Panc1 (cell line): ENCODE measurements around the gene MOSMO. TPM values are rescaled to one million over a fixed set of nuclear protein-coding genes. Genes with fewer than 3 reads are reported as not detected.
A peak's percentile ranks its signal among the peaks of the same experiment; 100 is the strongest.

Experiments used
- ATAC-seq: fragments of 200-7000 bp; cut with Tn5 transposase; 2 replicates; pipeline ENCODE4 v1.9.1; 2020; ENCODE audit warnings: mild to moderate bottlenecking, moderate library complexity
- BruUV-seq: library from RNA; stranded (reverse); fragments of 400-500 nt; replicated peaks from 2 replicates; lab custom pipeline; 2021; lab: Mats Ljungman, UMichigan
- CTCF ChIA-PET: fragments of 300-600 bp; sonication (Branson Sonifier 250); formaldehyde crosslinking; loops from one replicate; lab custom pipeline; 2022; ENCODE audit warnings: antibody characterized with exemption; lab: Charles Lee
- POLR2A ChIA-PET: fragments of 300-600 bp; sonication (Branson Sonifier 250); formaldehyde crosslinking; loops from one replicate; lab custom pipeline; 2022; ENCODE audit warnings: antibody characterized with exemption; lab: Charles Lee
- DNase-seq: peaks from one replicate; pipeline ENCODE4 v3.0.0-alpha.2; 2010; ENCODE audit warnings: low read depth, low spot score
- H3K27ac ChIP-seq: 2 replicates; pipeline ENCODE4 v1.5.1; 2011; ENCODE audit warnings: mild to moderate bottlenecking, low read length, inconsistent platforms
- H3K27me3 ChIP-seq: fragments of 200-500 bp; sonication (Bioruptor generic); 2 replicates; pipeline ENCODE4 v1.6.0; 2014; ENCODE audit warnings: low read length, inconsistent platforms; ENCODE audit not compliant: control insufficient read depth, insufficient read depth
- H3K36me3 ChIP-seq: fragments of 200-500 bp; sonication (Bioruptor generic); 2 replicates; pipeline ENCODE4 v1.5.1; 2014; ENCODE audit warnings: inconsistent platforms, mild to moderate bottlenecking, low read length, moderate library complexity; ENCODE audit not compliant: control insufficient read depth, insufficient read depth
- H3K4me1 ChIP-seq: 2 replicates; pipeline ENCODE4 v1.5.1; 2011; ENCODE audit warnings: inconsistent platforms, mild to moderate bottlenecking, low read length, moderate library complexity; ENCODE audit not compliant: control insufficient read depth, insufficient read depth
- H3K4me3 ChIP-seq, 2 experiments: 2 replicates each; pipeline ENCODE4 v1.5.1; 2011 to 2012; ENCODE audit warnings: low read depth in 2 of 2, low read length in 2 of 2, mild to moderate bottlenecking in 2 of 2, inconsistent platforms in 1 of 2, moderate library complexity in 1 of 2
- H3K9me3 ChIP-seq: fragments of 200-500 bp; sonication (Bioruptor generic); 2 replicates; pipeline ENCODE4 v1.5.1; 2014; ENCODE audit warnings: low read depth, mild to moderate bottlenecking, inconsistent platforms, low read length, moderate library complexity; ENCODE audit not compliant: control insufficient read depth, insufficient read depth
- POLR2AphosphoS5 ChIP-seq: IDR thresholded peaks from 2 replicates; pipeline ENCODE4 v1.6.1; 2012; ENCODE audit warnings: mild to moderate bottlenecking, low read depth, low read length, moderate library complexity
- SIN3A ChIP-seq: IDR thresholded peaks from 2 replicates; pipeline ENCODE4 v1.6.1; 2012; ENCODE audit warnings: low read depth, mild to moderate bottlenecking, low read length, moderate library complexity, borderline replicate concordance; ENCODE audit not compliant: insufficient read depth
- TCF7L2 ChIP-seq: IDR thresholded peaks from 2 replicates; pipeline ENCODE4 v1.6.1; 2011; ENCODE audit warnings: mild to moderate bottlenecking, low read depth, low read length, inconsistent platforms
- in situ Hi-C: cut with HindIII; loops from 2 replicates; pipeline ENCODE4 v1.10.0; 2016; ENCODE audit warnings: low sequenced_read_pairs, low pct_unique_long_range_greater_than_20kb
- intact Hi-C: fragments of 100-400 bp; cut with micrococcal nuclease; formaldehyde crosslinking; loops from one replicate; pipeline ENCODE4 v1.10.0; 2022; ENCODE audit not compliant: unreplicated experiment
- total RNA-seq: library from RNA; stranded (reverse); gene quantifications from one replicate; pipeline ENCODE4 v1.2.1, GENCODE V29; 2021; ENCODE audit not compliant: unreplicated experiment
- TF ChIP-seq, protein P1 (sequence below): fragments of 450-650 bp; IDR thresholded peaks from 2 replicates; pipeline ENCODE4 v1.5.1; 2017; ENCODE audit warnings: mild to moderate bottlenecking
- TF ChIP-seq, protein P2 (sequence below), 2 experiments: IDR thresholded peaks; 2 replicates each; pipeline ENCODE4 v1.6.1; 2011 to 2012; ENCODE audit warnings: low read depth in 2 of 2, control low read depth in 1 of 2, low read length in 1 of 2, mild to moderate bottlenecking in 1 of 2, moderate library complexity in 1 of 2; ENCODE audit not compliant: insufficient read depth in 1 of 2

MOSMO gene
- total RNA-seq, 1 experiment from 2014 or later: 20.6 TPM

DNA sequence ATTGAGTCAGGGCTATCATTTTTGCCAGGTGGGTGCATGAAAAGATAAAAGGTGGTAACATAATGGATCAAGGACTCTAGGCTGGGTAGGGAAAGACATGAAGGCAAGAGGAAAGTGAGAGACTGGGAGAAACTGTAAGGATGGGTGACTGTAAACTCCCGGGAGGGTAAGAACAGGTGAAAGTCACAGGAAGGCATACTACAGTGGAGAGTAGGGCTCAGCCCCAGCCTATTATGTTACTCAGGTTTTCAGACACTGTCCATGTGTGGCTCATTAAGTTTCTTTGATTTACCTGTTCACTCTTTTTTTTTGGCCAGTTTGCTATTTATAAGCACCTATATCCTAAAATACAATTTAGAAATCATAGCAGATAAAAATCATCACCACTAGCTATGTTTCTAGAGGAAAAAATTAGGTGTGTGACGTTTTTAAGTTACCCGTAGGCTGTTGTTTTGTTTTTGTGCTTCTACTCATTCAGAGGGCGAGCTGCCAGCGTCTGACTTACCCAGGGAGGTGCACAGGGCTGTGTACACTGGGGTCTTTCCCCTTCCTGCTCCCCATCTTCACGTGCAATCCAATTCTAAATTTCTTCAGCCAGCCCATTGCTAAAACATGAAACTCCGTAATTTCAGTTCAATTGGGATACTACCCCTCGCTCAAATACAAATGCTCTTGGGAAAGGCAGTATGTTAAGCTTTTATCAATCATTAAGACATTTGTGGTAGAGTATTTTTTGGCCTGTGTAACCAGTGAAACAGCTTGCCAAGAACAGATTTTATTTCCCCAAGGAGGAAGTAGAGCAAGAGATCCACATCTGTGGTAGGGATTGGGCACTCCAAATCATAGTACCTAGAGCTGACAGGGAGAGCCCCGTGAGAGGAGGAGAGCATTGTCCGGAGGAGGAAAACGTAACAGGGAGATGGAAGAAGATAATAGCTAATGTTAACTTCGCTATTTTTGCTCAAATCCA lies 62.7 kb downstream of the MOSMO start:
- ChIA-PET CTCF (interaction anchor here (0.9 kb wide), 1 partner anchor 29 kb away, joined by 5 read pairs; no protein-coding TSS in a partner anchor), POLR2A (interaction anchor here (0.6 kb wide), 1 partner anchor 69 kb away, joined by 3 read pairs; no protein-coding TSS in a partner anchor)
- TF ChIP-seq, protein P1, sequence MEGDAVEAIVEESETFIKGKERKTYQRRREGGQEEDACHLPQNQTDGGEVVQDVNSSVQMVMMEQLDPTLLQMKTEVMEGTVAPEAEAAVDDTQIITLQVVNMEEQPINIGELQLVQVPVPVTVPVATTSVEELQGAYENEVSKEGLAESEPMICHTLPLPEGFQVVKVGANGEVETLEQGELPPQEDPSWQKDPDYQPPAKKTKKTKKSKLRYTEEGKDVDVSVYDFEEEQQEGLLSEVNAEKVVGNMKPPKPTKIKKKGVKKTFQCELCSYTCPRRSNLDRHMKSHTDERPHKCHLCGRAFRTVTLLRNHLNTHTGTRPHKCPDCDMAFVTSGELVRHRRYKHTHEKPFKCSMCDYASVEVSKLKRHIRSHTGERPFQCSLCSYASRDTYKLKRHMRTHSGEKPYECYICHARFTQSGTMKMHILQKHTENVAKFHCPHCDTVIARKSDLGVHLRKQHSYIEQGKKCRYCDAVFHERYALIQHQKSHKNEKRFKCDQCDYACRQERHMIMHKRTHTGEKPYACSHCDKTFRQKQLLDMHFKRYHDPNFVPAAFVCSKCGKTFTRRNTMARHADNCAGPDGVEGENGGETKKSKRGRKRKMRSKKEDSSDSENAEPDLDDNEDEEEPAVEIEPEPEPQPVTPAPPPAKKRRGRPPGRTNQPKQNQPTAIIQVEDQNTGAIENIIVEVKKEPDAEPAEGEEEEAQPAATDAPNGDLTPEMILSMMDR: no peak
- TF ChIP-seq TCF7L2: no peak
- no peak for TF ChIP-seq POLR2AphosphoS5
- TF ChIP-seq, protein P2, sequence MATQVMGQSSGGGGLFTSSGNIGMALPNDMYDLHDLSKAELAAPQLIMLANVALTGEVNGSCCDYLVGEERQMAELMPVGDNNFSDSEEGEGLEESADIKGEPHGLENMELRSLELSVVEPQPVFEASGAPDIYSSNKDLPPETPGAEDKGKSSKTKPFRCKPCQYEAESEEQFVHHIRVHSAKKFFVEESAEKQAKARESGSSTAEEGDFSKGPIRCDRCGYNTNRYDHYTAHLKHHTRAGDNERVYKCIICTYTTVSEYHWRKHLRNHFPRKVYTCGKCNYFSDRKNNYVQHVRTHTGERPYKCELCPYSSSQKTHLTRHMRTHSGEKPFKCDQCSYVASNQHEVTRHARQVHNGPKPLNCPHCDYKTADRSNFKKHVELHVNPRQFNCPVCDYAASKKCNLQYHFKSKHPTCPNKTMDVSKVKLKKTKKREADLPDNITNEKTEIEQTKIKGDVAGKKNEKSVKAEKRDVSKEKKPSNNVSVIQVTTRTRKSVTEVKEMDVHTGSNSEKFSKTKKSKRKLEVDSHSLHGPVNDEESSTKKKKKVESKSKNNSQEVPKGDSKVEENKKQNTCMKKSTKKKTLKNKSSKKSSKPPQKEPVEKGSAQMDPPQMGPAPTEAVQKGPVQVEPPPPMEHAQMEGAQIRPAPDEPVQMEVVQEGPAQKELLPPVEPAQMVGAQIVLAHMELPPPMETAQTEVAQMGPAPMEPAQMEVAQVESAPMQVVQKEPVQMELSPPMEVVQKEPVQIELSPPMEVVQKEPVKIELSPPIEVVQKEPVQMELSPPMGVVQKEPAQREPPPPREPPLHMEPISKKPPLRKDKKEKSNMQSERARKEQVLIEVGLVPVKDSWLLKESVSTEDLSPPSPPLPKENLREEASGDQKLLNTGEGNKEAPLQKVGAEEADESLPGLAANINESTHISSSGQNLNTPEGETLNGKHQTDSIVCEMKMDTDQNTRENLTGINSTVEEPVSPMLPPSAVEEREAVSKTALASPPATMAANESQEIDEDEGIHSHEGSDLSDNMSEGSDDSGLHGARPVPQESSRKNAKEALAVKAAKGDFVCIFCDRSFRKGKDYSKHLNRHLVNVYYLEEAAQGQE (IDR thresholded peaks at IDR 0.05; ENCODE audit: insufficient read depth in 1 of 2, low read depth in 2 of 2, low read length in 1 of 2): no peak
- no peak for TF ChIP-seq SIN3A
- DNase-seq: no peak
- intact Hi-C loops: no loop called here
- H3K27me3 ChIP-seq: no peaks in the 10 kb centered on the region
- in situ Hi-C loops: no loop called here
- peak; percentile 45 for ATAC-seq
- no peak overlapping the region for H3K4me3 ChIP-seq
- peaks cover 32% of the 10 kb centered on the region for H3K4me1 ChIP-seq
- H3K9me3 ChIP-seq: peaks cover 13% of the 10 kb centered on the region; the same call in 1 of the 2 replicates
- BruUV-seq: no TSS peak
- peak overlapping the region; percentile 48 for H3K27ac ChIP-seq
- no peaks in the 10 kb centered on the region for H3K36me3 ChIP-seq

DNA sequence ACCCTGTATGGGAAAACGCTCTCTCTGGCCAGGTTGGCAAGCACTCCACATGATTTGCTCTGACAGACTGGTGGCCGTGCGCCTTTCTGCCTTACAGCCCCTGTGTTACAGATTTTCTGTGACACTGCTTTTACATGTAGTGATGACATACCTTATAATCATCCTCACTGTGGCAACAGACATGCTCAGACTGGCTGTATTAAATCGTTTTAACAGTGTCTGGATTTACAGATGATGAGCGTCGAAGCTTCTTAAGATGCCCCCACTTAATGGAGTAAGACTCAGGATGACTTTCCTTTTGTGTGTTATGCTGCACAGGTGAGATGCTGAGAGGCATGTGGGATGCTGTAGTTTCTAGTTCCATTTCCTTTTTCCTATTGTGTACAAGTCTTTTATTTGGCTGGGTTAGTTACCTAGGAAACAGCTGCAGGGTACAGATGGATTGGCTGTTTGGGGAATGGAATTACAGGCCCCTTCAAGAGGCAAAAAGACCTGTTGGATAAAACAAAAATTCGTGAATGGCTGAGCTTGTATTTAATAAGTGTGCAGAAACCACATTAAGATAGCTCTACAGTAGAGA lies 63.5 kb downstream of the MOSMO start:
- in situ Hi-C loops (no loop called here), intact Hi-C loops (no loop called here)
- ATAC-seq: peak; percentile 35; the same call in 1 of the 2 replicates
- Histone ChIP-seq H3K4me3 (no peak overlapping the region), H3K27ac (peak overlapping the region; percentile 29; the same call in 1 of the 2 replicates), H3K4me1 (peaks cover 32% of the 10 kb centered on the region), H3K27me3 (no peaks in the 10 kb centered on the region), H3K36me3 (no peaks in the 10 kb centered on the region), H3K9me3 (peaks cover 7% of the 10 kb centered on the region; the same call in 1 of the 2 replicates)
- TF ChIP-seq SIN3A (no peak), POLR2AphosphoS5 (no peak), TCF7L2 (no peak)
- TF ChIP-seq, protein P1: no peak
- TF ChIP-seq, protein P2 (IDR thresholded peaks at IDR 0.05; ENCODE audit: insufficient read depth in 1 of 2, low read depth in 2 of 2, low read length in 1 of 2): no peak
- ChIA-PET CTCF (interaction anchor here (0.9 kb wide), 1 partner anchor 28 kb away, joined by 5 read pairs; no protein-coding TSS in a partner anchor), POLR2A (no interaction called here)
- DNase-seq: no peak
- no TSS peak for BruUV-seq
